ENCODE measurements around the gene GPRIN3.

DNA sequence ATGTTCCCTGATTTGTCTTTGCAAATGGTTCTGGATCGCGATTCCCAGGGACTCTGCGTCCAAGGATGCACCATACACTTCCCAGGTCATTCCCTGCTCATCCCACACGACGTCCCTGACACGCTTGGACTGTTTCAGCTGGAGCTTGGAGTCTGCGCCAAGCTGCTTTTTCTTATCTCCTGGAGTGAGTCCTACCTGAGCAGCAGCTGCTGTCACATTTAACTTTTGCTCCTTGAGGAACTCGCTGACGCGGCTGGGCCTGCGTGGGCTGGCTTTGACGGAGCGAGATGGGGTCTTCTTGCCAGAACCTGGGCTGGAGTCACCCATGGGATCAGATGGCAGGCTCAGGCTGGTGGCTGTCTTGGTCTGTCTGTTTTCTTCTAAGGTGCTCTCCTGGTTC lies 59.6 kb downstream of the GPRIN3 start:
- no peak for TF ChIP-seq CTCF (conservative IDR thresholded peaks at IDR 0.05; ENCODE audit: low read length)
- no peak for TF ChIP-seq EZH2phosphoT487 (IDR thresholded peaks at IDR 0.05; ENCODE audit: borderline replicate concordance)

All from Loucy (cell line).